Right atrium auricular region (tissue), 2 donors: Measurements from ENCODE around the gene OLAH. TPM values are rescaled to one million over a fixed set of nuclear protein-coding genes. Genes with fewer than 3 reads are reported as not detected.
A peak's percentile ranks its signal among the peaks of the same experiment; 100 is the strongest.

Experiments
- DNase-seq: peaks from one replicate; pipeline ENCODE4 v3.0.0-alpha.2; 2019; ENCODE audit warnings: low spot score
- H3K27ac ChIP-seq, 2 donors: fragments of 200-600 bp; sonication (generic); 1 replicate in 1 of 2; 2 replicates in 1 of 2; pipeline ENCODE4 v1.5.1; 2016 to 2019
- H3K27me3 ChIP-seq, 2 donors: fragments of 200-600 bp; sonication (generic); one replicate each; pipeline versions ENCODE4 v1.5.1 to v1.6.0; 2017 to 2019
- H3K36me3 ChIP-seq: fragments of 200-600 bp; sonication (generic); one replicate; pipeline ENCODE4 v1.5.1; 2016
- H3K4me1 ChIP-seq, 2 donors: fragments of 200-600 bp; sonication (generic); one replicate each; pipeline versions ENCODE4 v1.5.1 to v1.6.0; 2017 to 2019
- H3K4me3 ChIP-seq, 2 donors: fragments of 200-600 bp; sonication (generic); 1 replicate in 1 of 2; 2 replicates in 1 of 2; pipeline ENCODE4 v1.5.1; 2017 to 2019; ENCODE audit warnings: mild to moderate bottlenecking in 1 of 2, moderate library complexity in 1 of 2
- H3K9me3 ChIP-seq, 2 donors: fragments of 200-600 bp; sonication (generic); one replicate each; pipeline ENCODE4 v1.5.1; 2019
- CTCF ChIP-seq, 2 donors: fragments of 200-600 bp; sonication (generic); IDR thresholded peaks; one replicate each; pipeline ENCODE4 v1.5.1; 2019; ENCODE audit warnings: antibody characterized with exemption in 2 of 2
- total RNA-seq, 2 donors: library from RNA; depleted of rRNA; stranded (reverse); fragments of >200 nt; gene quantifications; one replicate each; pipeline ENCODE4 v1.1.0, GENCODE V29; 2016

Gene OLAH
- total RNA-seq, 2 donors from 2014 or later: 0.24 TPM; not detected in 1

- no peaks in the 10 kb centered on the region for H3K4me1 ChIP-seq
- no peaks in the 10 kb centered on the region for H3K9me3 ChIP-seq
- no peaks in the 10 kb centered on the region for H3K36me3 ChIP-seq
- no peak overlapping the region for H3K4me3 ChIP-seq
- H3K27ac ChIP-seq: no peak overlapping the region
- no peak for TF ChIP-seq CTCF (IDR thresholded peaks at IDR 0.05)
- DNase-seq: no peak
- H3K27me3 ChIP-seq: no peaks in the 10 kb centered on the region
Observed at GRCh38 chr10:15027741-15028140, 16.0 kb upstream of the OLAH start.

- H3K4me1 ChIP-seq: no peaks in the 10 kb centered on the region
- DNase-seq: peak; percentile 61
- no peak overlapping the region for H3K27ac ChIP-seq
- H3K9me3 ChIP-seq: no peaks in the 10 kb centered on the region
- no peaks in the 10 kb centered on the region for H3K36me3 ChIP-seq
- TF ChIP-seq CTCF (IDR thresholded peaks at IDR 0.05): no peak
- H3K27me3 ChIP-seq: no peaks in the 10 kb centered on the region
- H3K4me3 ChIP-seq: no peak overlapping the region
Observed at GRCh38 chr10:15035385-15036301, 8.1 kb upstream of the OLAH start.

GRCh38 chr10:15037691-15038090 is 6.1 kb upstream of the OLAH start:
- no peaks in the 10 kb centered on the region for H3K9me3 ChIP-seq
- H3K4me3 ChIP-seq: no peak overlapping the region
- H3K27me3 ChIP-seq: no peaks in the 10 kb centered on the region
- TF ChIP-seq CTCF (IDR thresholded peaks at IDR 0.05): no peak
- H3K4me1 ChIP-seq: no peaks in the 10 kb centered on the region
- H3K27ac ChIP-seq: no peak overlapping the region
- DNase-seq: peak; percentile 18
- no peaks in the 10 kb centered on the region for H3K36me3 ChIP-seq

- TF ChIP-seq CTCF (IDR thresholded peaks at IDR 0.05): no peak
- DNase-seq: peak; percentile 13
- Histone ChIP-seq H3K36me3 (no peaks in the 10 kb centered on the region), H3K4me1 (no peaks in the 10 kb centered on the region), H3K27me3 (no peaks in the 10 kb centered on the region), H3K27ac (no peak overlapping the region), H3K9me3 (no peaks in the 10 kb centered on the region), H3K4me3 (no peak overlapping the region)
Observed at GRCh38 chr10:15038416-15038815, 5.3 kb upstream of the OLAH start.

- Histone ChIP-seq H3K27ac (no peak overlapping the region), H3K4me1 (no peaks in the 10 kb centered on the region), H3K36me3 (no peaks in the 10 kb centered on the region), H3K27me3 (no peaks in the 10 kb centered on the region), H3K4me3 (no peak overlapping the region), H3K9me3 (no peaks in the 10 kb centered on the region)
- TF ChIP-seq CTCF (IDR thresholded peaks at IDR 0.05): no peak
- DNase-seq: no peak
Observed at GRCh38 chr10:15045380-15045779, 1.6 kb downstream of the OLAH start.
